NCI-H1048 (cell line): ENCODE results near the gene SLC25A33.

Experiments
- DNase-seq: peaks from one replicate; lab custom pipeline; 2025; lab: John Stamatoyannopoulos, UW

The SLC25A33 gene

GRCh38 chr1:9589144-9589718 lies 50.0 kb downstream of the SLC25A33 start:
- DNase-seq = no peak

- no peak for DNase-seq
Measured at GRCh38 chr1:9589719-9590157, 50.5 kb downstream of the SLC25A33 start.

- DNase-seq = no peak
Measured at GRCh38 chr1:9590201-9590600, 50.9 kb downstream of the SLC25A33 start.

- no peak for DNase-seq
Measured at GRCh38 chr1:9590945-9591668, 51.8 kb downstream of the SLC25A33 start.

- no peak for DNase-seq
Measured at GRCh38 chr1:9591669-9592509, 52.6 kb downstream of the SLC25A33 start.

- DNase-seq = no peak
Measured at GRCh38 chr1:9592510-9593075, 53.3 kb downstream of the SLC25A33 start.

GRCh38 chr1:9593147-9593491 lies 53.9 kb downstream of the SLC25A33 start:
- DNase-seq = no peak

- no peak for DNase-seq
Measured at GRCh38 chr1:9593492-9594465, 54.5 kb downstream of the SLC25A33 start.

- no peak for DNase-seq
Measured at GRCh38 chr1:9594471-9595155, 55.3 kb downstream of the SLC25A33 start.

GRCh38 chr1:9595156-9595967 lies 56.1 kb downstream of the SLC25A33 start:
- DNase-seq = no peak

- DNase-seq = no peak
Measured at GRCh38 chr1:9595968-9596340, 56.7 kb downstream of the SLC25A33 start.

- no peak for DNase-seq
Measured at GRCh38 chr1:9596415-9597123, 57.3 kb downstream of the SLC25A33 start.

GRCh38 chr1:9597361-9598315 lies 58.4 kb downstream of the SLC25A33 start:
- no peak for DNase-seq

- no peak for DNase-seq
Measured at GRCh38 chr1:9598316-9598700, 59.0 kb downstream of the SLC25A33 start.

GRCh38 chr1:9599741-9600140 lies 60.5 kb downstream of the SLC25A33 start:
- no peak for DNase-seq

- no peak for DNase-seq
Measured at GRCh38 chr1:9600861-9601834, 61.9 kb downstream of the SLC25A33 start.
